Measurements from ENCODE around the gene CTNND1. TPM values are rescaled to one million over a fixed set of nuclear protein-coding genes. Genes with fewer than 3 reads are reported as not detected.
A peak's percentile ranks its signal among the peaks of the same experiment; 100 is the strongest.

The CTNND1 gene
- total and polyA plus RNA-seq, 2 of the 4 experiments (the other 2 are of a cell fraction) = 88.5 to 229 TPM

GRCh38 chr11:57764972-57765371 is 3.4 kb downstream of the CTNND1 start:
- ChIA-PET POLR2A (ENCODE audit: unreplicated experiment) (interaction anchor here (0.6 to 1.4 kb wide), 5 partner anchors 14 to 551 kb away, joined by 3 to 7 read pairs (median 5); no protein-coding TSS in a partner anchor), CTCF (interaction anchor here (1.5 to 2.0 kb wide), 2 partner anchors 14 to 36 kb away, joined by 5 to 8 read pairs; no protein-coding TSS in a partner anchor)
- Histone ChIP-seq H3K23ac (ENCODE audit: low read depth, low read length) (no peak overlapping the region), H3K27ac (ENCODE audit: insufficient read depth, low read length) (peak overlapping the region; percentile 42; the same call in 1 of the 2 replicates), H3K4ac (ENCODE audit: low read depth, low read length) (no peak overlapping the region), H2BK120ac (ENCODE audit: low read depth, low read length) (no peak overlapping the region), H3K56ac (ENCODE audit: extremely low read depth, insufficient read depth, low read length) (no peak overlapping the region), H3K36me3 (ENCODE audit: control insufficient read depth, insufficient read depth, low read length) (peaks cover 6% of the 10 kb centered on the region), H4K20me1 (ENCODE audit: insufficient read depth, low read length) (peaks cover 65% of the 10 kb centered on the region), H2AFZ (replicated peaks; ENCODE audit: low read length, poor library complexity) (no peak overlapping the region), H3K18ac (ENCODE audit: low read depth, low read length) (no peak overlapping the region), H3K4me3 (ENCODE audit: insufficient read depth, low read depth, low read length) (peak overlapping the region; percentile 99), H3K4me1 (ENCODE audit: control insufficient read depth, insufficient read depth, low read length) (peaks cover 8% of the 10 kb centered on the region), H2AK5ac (ENCODE audit: low read depth, low read length) (no peak overlapping the region), H3K4me2 (ENCODE audit: low read depth, low read length) (peak overlapping the region; percentile 99), H3K9me3 (ENCODE audit: control insufficient read depth, insufficient read depth, low read length) (no peaks in the 10 kb centered on the region), H4K91ac (ENCODE audit: insufficient read depth, low read depth, low read length) (no peak overlapping the region), H2BK20ac (ENCODE audit: low read depth, low read length) (no peak overlapping the region), H3K14ac (replicated peaks; ENCODE audit: low read depth, low read length) (no peak overlapping the region), H3K9me1 (ENCODE audit: insufficient read depth, low read length) (0 out of 2 replicates have a peak, but pooled peaks cover 6% of the 10 kb centered on the region), H4K8ac (ENCODE audit: low read depth in 2 of 2, low read length in 2 of 2) (no peak overlapping the region), H2BK5ac (ENCODE audit: low read depth, low read length, poor library complexity, severe bottlenecking) (peak overlapping the region; percentile 39), H3K27me3 (ENCODE audit: control insufficient read depth, insufficient read depth, low read length) (no peaks in the 10 kb centered on the region), H2BK15ac (ENCODE audit: low read depth, low read length) (no peak overlapping the region), H2AK9ac (replicated peaks; ENCODE audit: low read depth, low read length, poor library complexity) (no peak overlapping the region), H4K5ac (ENCODE audit: low read depth, low read length) (no peak overlapping the region; the same call in 1 of the 2 replicates), H3K79me1 (ENCODE audit: low read depth in 1 of 2, low read length in 2 of 2) (peaks cover 0 to 35% of the 10 kb centered on the region in 2 experiments; a peak in 2 of 4 replicates), H3K9ac (ENCODE audit: low read depth, low read length) (peak overlapping the region; percentile 100)
- no peak for DNase-seq
- in situ Hi-C loops (cut with MboI; ENCODE audit: low sequenced_read_pairs) = no loop called here
- BruUV-seq (replicated peaks) = no TSS peak
- dilution Hi-C loops (cut with HindIII; ENCODE audit: low sequenced_read_pairs, unreplicated experiment) = no loop called here
- intact Hi-C loops (cut with micrococcal nuclease) = loop anchor here (5.0 kb wide), 3 partner anchors 292 to 747 kb away; no protein-coding TSS in a partner anchor
- WGBS, 2 experiments (ENCODE audit: extremely low coverage in 2 of 2, insufficient read length in 1 of 2) = no CpG with 5 or more reads among the region's 2 CpGs
- no peak for ATAC-seq (ENCODE audit: low read depth)
- TF ChIP-seq RCOR1 (IDR thresholded peaks at IDR 0.05; ENCODE audit: insufficient replicate concordance, low read length) = no peak
- no peak for TF ChIP-seq USF2 (IDR thresholded peaks at IDR 0.05; ENCODE audit: low read depth, low read length)
- no peak for TF ChIP-seq CTCF (conservative IDR thresholded peaks at IDR 0.05; ENCODE audit: low read depth, low read length)
- TF ChIP-seq RAD21 (IDR thresholded peaks at IDR 0.05; ENCODE audit: low read length) = no peak
- TF ChIP-seq NFE2L2 (IDR thresholded peaks at IDR 0.05; ENCODE audit: low read depth, low read length) = no peak
- no peak for TF ChIP-seq POLR2A (IDR thresholded peaks at IDR 0.05; ENCODE audit: low read depth, low read length)
- no peak for TF ChIP-seq CEBPB (IDR thresholded peaks at IDR 0.05; ENCODE audit: low read depth, low read length)
- no peak for TF ChIP-seq RFX5 (IDR thresholded peaks at IDR 0.05; ENCODE audit: low read depth, low read length)
- TF ChIP-seq ELK1 (IDR thresholded peaks at IDR 0.05; ENCODE audit: borderline replicate concordance, low read depth, low read length) = no peak
- TF ChIP-seq BHLHE40 (IDR thresholded peaks at IDR 0.05; ENCODE audit: low read depth, low read length) = no peak
- no peak for TF ChIP-seq CHD1 (IDR thresholded peaks at IDR 0.05; ENCODE audit: low read depth, low read length)
- TF ChIP-seq MXI1 (IDR thresholded peaks at IDR 0.05; ENCODE audit: borderline replicate concordance, low read depth, low read length) = no peak
- TF ChIP-seq SMC3 (IDR thresholded peaks at IDR 0.05; ENCODE audit: low read depth, low read length) = no peak
- no peak for TF ChIP-seq MAFK (IDR thresholded peaks at IDR 0.05; ENCODE audit: low read depth, low read length)
- no peak for TF ChIP-seq FOS (IDR thresholded peaks at IDR 0.05; ENCODE audit: low read depth, low read length)
- TF ChIP-seq MAZ (IDR thresholded peaks at IDR 0.05; ENCODE audit: borderline replicate concordance, low read depth, low read length) = no peak

Measured in IMR-90 (cell line).